Measurements from ENCODE around the gene CDC27. TPM values are rescaled to one million over a fixed set of nuclear protein-coding genes. Genes with fewer than 3 reads are reported as not detected.

CDC27 gene
- polyA plus RNA-seq, 1 donor (not counting 4 experiments of a cell fraction or from before 2014, with no cell fraction given), result 95.6 TPM

- TF ChIP-seq EZH2 (IDR thresholded peaks at IDR 0.05; ENCODE audit: low read length) (no peak), CTCF (optimal IDR thresholded peaks at IDR 0.05 in 1 of 3, IDR thresholded peaks at IDR 0.05 in 1 of 3, conservative IDR thresholded peaks at IDR 0.05 in 1 of 3; ENCODE audit: extremely low read depth in 1 of 3, insufficient read depth in 2 of 3, low read length in 3 of 3) (no peak)
- no peaks in the 10 kb centered on the region for H3K79me2 ChIP-seq (ENCODE audit: control insufficient read depth, insufficient read depth, low read length)
- no peak overlapping the region for H3K27ac ChIP-seq (ENCODE audit: control insufficient read depth, insufficient read depth, low read length)
- dilution Hi-C loops (cut with MboI; ENCODE audit: extremely low pct_ligation_motif_present, low sequenced_read_pairs), result no loop called here
- H3K4me1 ChIP-seq (ENCODE audit: control insufficient read depth, extremely low read depth, insufficient read depth, low read length), result peaks cover 16% of the 10 kb centered on the region
- peaks cover 3% of the 10 kb centered on the region for H3K27me3 ChIP-seq (ENCODE audit: control insufficient read depth, extremely low read depth, insufficient read depth, low read length)
- no peaks in the 10 kb centered on the region for H3K36me3 ChIP-seq (ENCODE audit: control insufficient read depth in 2 of 2, extremely low read depth in 1 of 2, insufficient read depth in 2 of 2, low read length in 2 of 2)
- no peak for FAIRE-seq
- no peak overlapping the region for H3K9ac ChIP-seq (ENCODE audit: control insufficient read depth, extremely low read depth, insufficient read depth, low read length)
- H3K4me3 ChIP-seq (ENCODE audit: control insufficient read depth in 2 of 3, extremely low read depth in 1 of 3, insufficient read depth in 2 of 3, low read depth in 1 of 3, low read length in 3 of 3), result no peak overlapping the region
- H4K20me1 ChIP-seq (ENCODE audit: control insufficient read depth, extremely low read depth, insufficient read depth, low read length), result no peaks in the 10 kb centered on the region
- H3K9me3 ChIP-seq (ENCODE audit: control insufficient read depth, low read depth, low read length), result peaks cover 3% of the 10 kb centered on the region
- no peak for DNase-seq (ENCODE audit: low read depth, low spot score)
- no peaks in the 10 kb centered on the region for H3K9me1 ChIP-seq (ENCODE audit: control insufficient read depth, extremely low read depth, insufficient read depth, low read length)
- H3K4me2 ChIP-seq (ENCODE audit: control insufficient read depth, extremely low read depth, insufficient read depth, low read depth, low read length), result no peak overlapping the region
- H2AFZ ChIP-seq (ENCODE audit: control insufficient read depth, low read length), result no peak overlapping the region
Measured at GRCh38 chr17:47237841-47238240, 48.7 kb upstream of the CDC27 start.

GRCh38 chr17:47235923-47236322, 46.8 kb upstream of the CDC27 start:
- no peak overlapping the region for H3K4me2 ChIP-seq (ENCODE audit: control insufficient read depth, extremely low read depth, insufficient read depth, low read depth, low read length)
- H3K9me1 ChIP-seq (ENCODE audit: control insufficient read depth, extremely low read depth, insufficient read depth, low read length), result no peaks in the 10 kb centered on the region
- no peaks in the 10 kb centered on the region for H3K36me3 ChIP-seq (ENCODE audit: control insufficient read depth in 2 of 2, extremely low read depth in 1 of 2, insufficient read depth in 2 of 2, low read length in 2 of 2)
- DNase-seq (ENCODE audit: low read depth, low spot score) (no peak), FAIRE-seq (no peak)
- TF ChIP-seq EZH2 (IDR thresholded peaks at IDR 0.05; ENCODE audit: low read length) (no peak), CTCF (optimal IDR thresholded peaks at IDR 0.05 in 1 of 3, IDR thresholded peaks at IDR 0.05 in 1 of 3, conservative IDR thresholded peaks at IDR 0.05 in 1 of 3; ENCODE audit: extremely low read depth in 1 of 3, insufficient read depth in 2 of 3, low read length in 3 of 3) (no peak)
- no peaks in the 10 kb centered on the region for H4K20me1 ChIP-seq (ENCODE audit: control insufficient read depth, extremely low read depth, insufficient read depth, low read length)
- peaks cover 3% of the 10 kb centered on the region for H3K9me3 ChIP-seq (ENCODE audit: control insufficient read depth, low read depth, low read length)
- no peaks in the 10 kb centered on the region for H3K79me2 ChIP-seq (ENCODE audit: control insufficient read depth, insufficient read depth, low read length)
- H2AFZ ChIP-seq (ENCODE audit: control insufficient read depth, low read length), result no peak overlapping the region
- peaks cover 2% of the 10 kb centered on the region for H3K27me3 ChIP-seq (ENCODE audit: control insufficient read depth, extremely low read depth, insufficient read depth, low read length)
- H3K27ac ChIP-seq (ENCODE audit: control insufficient read depth, insufficient read depth, low read length), result no peak overlapping the region
- H3K9ac ChIP-seq (ENCODE audit: control insufficient read depth, extremely low read depth, insufficient read depth, low read length), result no peak overlapping the region
- dilution Hi-C loops (cut with MboI; ENCODE audit: extremely low pct_ligation_motif_present, low sequenced_read_pairs), result no loop called here
- peaks cover 16% of the 10 kb centered on the region for H3K4me1 ChIP-seq (ENCODE audit: control insufficient read depth, extremely low read depth, insufficient read depth, low read length)
- H3K4me3 ChIP-seq (ENCODE audit: control insufficient read depth in 2 of 3, extremely low read depth in 1 of 3, insufficient read depth in 2 of 3, low read depth in 1 of 3, low read length in 3 of 3), result no peak overlapping the region

Data from keratinocyte (primary cell).